ENCODE measurements around the gene RNH1. TPM values are rescaled to one million over a fixed set of nuclear protein-coding genes. Genes with fewer than 3 reads are reported as not detected.

The RNH1 gene
- total and polyA plus RNA-seq, 2 experiments from 2014 or later = 105 to 199 TPM

GRCh38 chr11:490930-491260 is 16.1 kb downstream of the RNH1 start:
- Histone ChIP-seq H2AFZ (no peak overlapping the region), H3K79me2 (no peaks in the 10 kb centered on the region), H3K4me2 (no peak overlapping the region), H3K4me3 (no peak overlapping the region), H3K9me3 (ENCODE audit: low read depth) (no peaks in the 10 kb centered on the region), H3K4me1 (ENCODE audit: insufficient read depth) (no peaks in the 10 kb centered on the region), H4K20me1 (ENCODE audit: insufficient read depth, poor library complexity, severe bottlenecking) (no peaks in the 10 kb centered on the region), H3K9me2 (replicated peaks; ENCODE audit: insufficient read depth) (no peaks in the 10 kb centered on the region), H3K27ac (no peak overlapping the region), H3K27me3 (no peaks in the 10 kb centered on the region), H3K36me3 (replicated peaks; ENCODE audit: insufficient read depth, low read depth) (no peaks in the 10 kb centered on the region)
- TF ChIP-seq, protein P1, sequence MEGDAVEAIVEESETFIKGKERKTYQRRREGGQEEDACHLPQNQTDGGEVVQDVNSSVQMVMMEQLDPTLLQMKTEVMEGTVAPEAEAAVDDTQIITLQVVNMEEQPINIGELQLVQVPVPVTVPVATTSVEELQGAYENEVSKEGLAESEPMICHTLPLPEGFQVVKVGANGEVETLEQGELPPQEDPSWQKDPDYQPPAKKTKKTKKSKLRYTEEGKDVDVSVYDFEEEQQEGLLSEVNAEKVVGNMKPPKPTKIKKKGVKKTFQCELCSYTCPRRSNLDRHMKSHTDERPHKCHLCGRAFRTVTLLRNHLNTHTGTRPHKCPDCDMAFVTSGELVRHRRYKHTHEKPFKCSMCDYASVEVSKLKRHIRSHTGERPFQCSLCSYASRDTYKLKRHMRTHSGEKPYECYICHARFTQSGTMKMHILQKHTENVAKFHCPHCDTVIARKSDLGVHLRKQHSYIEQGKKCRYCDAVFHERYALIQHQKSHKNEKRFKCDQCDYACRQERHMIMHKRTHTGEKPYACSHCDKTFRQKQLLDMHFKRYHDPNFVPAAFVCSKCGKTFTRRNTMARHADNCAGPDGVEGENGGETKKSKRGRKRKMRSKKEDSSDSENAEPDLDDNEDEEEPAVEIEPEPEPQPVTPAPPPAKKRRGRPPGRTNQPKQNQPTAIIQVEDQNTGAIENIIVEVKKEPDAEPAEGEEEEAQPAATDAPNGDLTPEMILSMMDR (IDR thresholded peaks at IDR 0.05; ENCODE audit: poor library complexity) = no peak
- TF ChIP-seq EZH2 (IDR thresholded peaks at IDR 0.05; ENCODE audit: borderline replicate concordance) = no peak
- TF ChIP-seq EZH2phosphoT487 (IDR thresholded peaks at IDR 0.05; ENCODE audit: low read depth, severe bottlenecking, unreplicated experiment) = no peak
- WGBS (ENCODE audit: low lambda C conversion rate, missing lambda C conversion rate) = 91% methylated on average over 15 of the region's 15 CpGs
- no peak for DNase-seq (ENCODE audit: low spot score)

DNA sequence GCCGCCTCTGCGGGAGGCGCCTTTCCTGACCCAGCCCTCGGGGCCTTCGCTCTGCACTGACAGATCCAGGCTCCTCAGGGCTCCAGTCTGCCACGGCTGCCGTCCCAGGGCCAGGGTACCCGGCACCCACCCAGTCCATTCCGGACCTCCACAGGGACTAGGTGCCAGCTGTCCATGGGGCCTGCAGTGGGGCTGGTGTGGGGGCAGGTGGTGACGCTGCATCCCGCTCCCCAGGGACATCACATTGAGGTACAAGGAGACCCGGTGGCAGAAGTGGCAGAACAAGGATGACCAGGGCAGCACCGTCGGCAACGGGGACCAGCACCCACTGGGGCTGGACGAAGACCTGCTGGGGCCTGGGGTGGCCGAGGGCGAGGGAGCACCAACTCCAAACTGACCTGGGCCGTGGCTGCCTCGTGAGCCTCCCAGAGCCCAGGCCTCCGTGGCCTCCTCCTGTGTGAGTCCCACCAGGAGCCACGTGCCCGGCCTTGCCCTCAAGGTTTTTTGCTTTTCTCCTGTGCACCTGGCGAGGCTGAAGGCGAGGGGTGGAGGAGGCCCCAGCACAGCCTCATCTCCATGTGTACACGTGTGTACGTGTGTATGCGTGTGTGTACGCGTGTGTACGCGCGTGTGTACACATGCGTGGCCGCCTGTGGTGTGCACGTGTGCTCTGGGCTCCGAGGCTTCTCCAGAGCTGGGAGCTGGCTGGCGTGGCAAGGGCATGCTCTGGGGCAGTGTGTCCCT is 16.7 kb downstream of the RNH1 start:
- no peaks in the 10 kb centered on the region for H3K27me3 ChIP-seq
- no peak overlapping the region for H3K4me3 ChIP-seq
- H3K9me2 ChIP-seq (replicated peaks; ENCODE audit: insufficient read depth) = no peaks in the 10 kb centered on the region
- no peaks in the 10 kb centered on the region for H3K36me3 ChIP-seq (replicated peaks; ENCODE audit: insufficient read depth, low read depth)
- DNase-seq (ENCODE audit: low spot score) = no peak
- no peaks in the 10 kb centered on the region for H3K79me2 ChIP-seq
- H3K4me2 ChIP-seq = no peak overlapping the region
- WGBS (ENCODE audit: low lambda C conversion rate, missing lambda C conversion rate) = 97% methylated on average over 35 of the region's 38 CpGs
- no peaks in the 10 kb centered on the region for H4K20me1 ChIP-seq (ENCODE audit: insufficient read depth, poor library complexity, severe bottlenecking)
- H3K27ac ChIP-seq = no peak overlapping the region
- H3K9me3 ChIP-seq (ENCODE audit: low read depth) = no peaks in the 10 kb centered on the region
- no peak overlapping the region for H2AFZ ChIP-seq
- no peaks in the 10 kb centered on the region for H3K4me1 ChIP-seq (ENCODE audit: insufficient read depth)
- TF ChIP-seq EZH2phosphoT487 (IDR thresholded peaks at IDR 0.05; ENCODE audit: low read depth, severe bottlenecking, unreplicated experiment) (no peak), EZH2 (IDR thresholded peaks at IDR 0.05; ENCODE audit: borderline replicate concordance) (no peak)
- TF ChIP-seq, protein P1 (IDR thresholded peaks at IDR 0.05; ENCODE audit: poor library complexity) = no peak

- 98% methylated on average over 34 of the region's 37 CpGs for WGBS (ENCODE audit: low lambda C conversion rate, missing lambda C conversion rate)
- Histone ChIP-seq H3K36me3 (replicated peaks; ENCODE audit: insufficient read depth, low read depth) (no peaks in the 10 kb centered on the region), H3K4me3 (no peak overlapping the region), H2AFZ (no peak overlapping the region), H3K4me2 (no peak overlapping the region), H3K79me2 (no peaks in the 10 kb centered on the region), H3K4me1 (ENCODE audit: insufficient read depth) (no peaks in the 10 kb centered on the region), H3K9me2 (replicated peaks; ENCODE audit: insufficient read depth) (no peaks in the 10 kb centered on the region), H3K27ac (no peak overlapping the region), H4K20me1 (ENCODE audit: insufficient read depth, poor library complexity, severe bottlenecking) (no peaks in the 10 kb centered on the region), H3K9me3 (ENCODE audit: low read depth) (no peaks in the 10 kb centered on the region), H3K27me3 (no peaks in the 10 kb centered on the region)
- TF ChIP-seq EZH2phosphoT487 (IDR thresholded peaks at IDR 0.05; ENCODE audit: low read depth, severe bottlenecking, unreplicated experiment) (no peak), EZH2 (IDR thresholded peaks at IDR 0.05; ENCODE audit: borderline replicate concordance) (no peak)
- TF ChIP-seq, protein P1 (IDR thresholded peaks at IDR 0.05; ENCODE audit: poor library complexity) = no peak
- DNase-seq (ENCODE audit: low spot score) = no peak
Observed at GRCh38 chr11:489610-490185, 17.3 kb downstream of the RNH1 start.
